ENCODE data around the gene SAT2.

SAT2 gene

GRCh38 chr17:7589891-7590691, 37.5 kb downstream of the SAT2 start, which contains the start of gene SOX15:
SOX15 (minus strand) TSS chr17:7590094; CDS start chr17:7589676, 418 bp downstream.
- DNase-seq = no peak

GRCh38 chr17:7589204-7589868, 38.3 kb downstream of the SAT2 start:
- DNase-seq = peak; percentile 24

- no peak for DNase-seq
Observed at GRCh38 chr17:7588553-7589203, 38.9 kb downstream of the SAT2 start.

- no peak for DNase-seq
Observed at GRCh38 chr17:7587420-7588151, 40.0 kb downstream of the SAT2 start.

DNA sequence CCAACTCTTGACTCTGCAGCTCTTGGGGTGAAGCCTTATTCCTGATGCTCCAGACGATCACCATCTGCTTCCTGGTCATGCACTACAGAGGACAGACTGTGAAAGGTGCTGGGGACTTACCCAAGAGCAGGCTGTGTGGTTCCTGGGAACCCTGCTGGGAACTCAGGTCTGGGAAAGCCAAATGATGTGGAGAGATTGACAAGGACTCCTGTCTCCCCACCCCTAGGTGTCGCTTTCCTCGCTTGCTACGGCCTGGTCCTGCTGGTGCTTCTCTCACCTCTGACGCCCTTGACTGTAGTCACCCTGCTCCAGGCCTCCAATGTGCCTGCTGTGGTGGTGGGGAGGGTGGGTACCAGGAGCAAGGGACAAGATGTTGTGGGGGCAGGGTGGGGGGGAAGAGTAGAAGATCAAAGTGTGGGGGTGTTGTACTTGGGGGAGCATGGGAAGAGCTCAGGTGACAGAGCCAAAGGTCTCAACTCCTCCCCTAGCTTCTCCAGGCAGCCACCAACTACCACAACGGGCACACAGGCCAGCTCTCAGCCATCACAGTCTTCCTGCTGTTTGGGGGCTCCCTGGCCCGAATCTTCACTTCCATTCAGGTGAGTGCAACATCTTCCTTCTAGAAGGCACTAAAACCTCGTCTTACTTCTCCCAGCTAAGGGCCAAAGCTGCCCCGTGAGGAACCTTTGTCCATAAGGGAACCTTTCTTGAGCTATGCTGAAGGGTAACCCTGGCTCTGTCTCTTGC, 40.8 kb downstream of the SAT2 start:
- no peak for DNase-seq

DNA sequence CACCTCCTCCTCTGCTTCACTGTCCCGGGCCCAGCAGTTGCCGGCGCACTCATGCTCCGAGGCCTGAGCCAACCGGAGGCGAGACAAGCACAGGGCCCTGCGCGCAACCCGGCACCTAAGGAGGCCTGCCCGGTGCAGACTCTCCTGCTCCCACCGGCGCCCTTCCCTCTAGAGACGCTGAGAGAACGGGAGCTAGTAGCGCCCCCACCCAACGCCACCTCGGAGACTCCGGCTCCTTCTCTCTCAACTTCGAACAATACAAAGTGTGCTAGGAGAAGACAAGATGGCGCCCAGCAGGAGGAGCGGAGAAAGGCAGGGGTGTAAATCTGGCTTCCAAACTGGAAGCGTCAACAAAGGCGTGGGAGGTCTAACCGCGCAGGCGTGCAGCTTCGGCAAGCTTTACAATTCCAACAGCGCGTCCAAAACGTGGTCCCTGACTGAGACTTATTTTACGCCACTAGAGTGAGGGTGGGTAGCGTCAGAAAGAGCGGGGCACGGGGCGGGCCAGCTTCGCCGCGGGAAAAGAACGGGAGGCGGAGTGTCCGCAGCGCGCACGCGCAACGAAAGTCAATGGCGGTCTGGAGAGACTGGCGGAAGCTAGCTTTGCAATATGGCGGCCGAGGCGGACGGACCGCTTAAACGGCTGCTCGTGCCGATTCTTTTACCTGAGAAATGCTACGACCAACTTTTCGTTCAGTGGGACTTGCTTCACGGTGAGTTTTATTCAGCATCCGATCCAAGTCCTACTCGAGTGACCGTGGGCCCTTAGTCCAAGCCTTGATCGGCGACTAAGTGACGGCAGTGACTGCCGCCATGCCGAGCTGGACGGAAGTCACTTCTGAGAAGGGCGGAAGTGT, 44.1 kb downstream of the SAT2 start, which contains the start of gene MPDU1:
TSS of gene MPDU1 (plus strand) at position 600 of the 857 bp plus-strand sequence. CDS start at position 611, 11 bp downstream.
- DNase-seq = peak; percentile 88

GRCh38 chr17:7582396-7583252, 45.0 kb downstream of the SAT2 start:
- DNase-seq = no peak

DNA sequence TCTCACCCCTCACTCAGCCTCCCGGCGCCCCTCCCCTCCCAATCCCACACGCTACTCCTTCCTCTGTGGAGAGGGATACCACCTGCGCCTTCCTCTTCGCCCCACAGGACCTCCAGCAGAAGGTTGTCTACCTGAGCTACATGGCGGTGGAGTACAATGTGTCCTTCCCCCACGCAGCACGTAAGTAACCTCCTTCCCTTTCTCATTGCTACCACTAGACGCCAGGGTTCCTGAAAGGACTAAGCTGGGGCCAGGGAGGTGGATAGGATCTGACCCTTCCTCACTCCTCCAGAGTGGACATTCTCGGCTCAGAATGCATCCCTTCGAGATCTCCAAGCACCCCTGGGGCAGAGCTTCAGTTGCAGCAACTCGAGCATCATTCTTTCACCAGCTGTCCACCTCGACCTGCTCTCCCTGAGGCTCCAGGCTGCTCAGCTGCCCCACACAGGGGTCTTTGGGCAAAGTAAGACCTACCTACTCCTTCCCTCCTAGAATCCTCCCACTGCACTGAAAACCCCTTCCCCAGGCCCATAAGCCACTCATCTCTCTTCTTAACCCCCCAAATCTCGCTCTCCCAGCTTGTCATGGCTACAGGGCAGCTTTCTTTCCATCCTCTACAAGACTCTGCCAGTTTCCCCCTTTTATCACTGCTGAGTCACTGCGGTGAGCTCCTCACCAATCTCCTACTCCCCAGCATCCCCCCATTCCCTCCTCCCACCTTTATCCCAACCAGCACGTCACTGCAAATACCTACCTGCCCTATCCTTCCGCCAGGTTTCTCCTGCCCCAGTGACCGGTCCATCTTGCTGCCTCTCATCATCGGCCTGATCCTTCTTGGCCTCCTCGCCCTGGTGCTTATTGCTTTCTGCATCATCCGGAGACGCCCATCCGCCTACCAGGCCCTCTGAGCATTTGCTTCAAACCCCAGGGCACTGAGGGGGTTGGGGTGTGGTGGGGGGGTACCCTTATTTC, 46.7 kb downstream of the SAT2 start:
- DNase-seq = no peak

DNA sequence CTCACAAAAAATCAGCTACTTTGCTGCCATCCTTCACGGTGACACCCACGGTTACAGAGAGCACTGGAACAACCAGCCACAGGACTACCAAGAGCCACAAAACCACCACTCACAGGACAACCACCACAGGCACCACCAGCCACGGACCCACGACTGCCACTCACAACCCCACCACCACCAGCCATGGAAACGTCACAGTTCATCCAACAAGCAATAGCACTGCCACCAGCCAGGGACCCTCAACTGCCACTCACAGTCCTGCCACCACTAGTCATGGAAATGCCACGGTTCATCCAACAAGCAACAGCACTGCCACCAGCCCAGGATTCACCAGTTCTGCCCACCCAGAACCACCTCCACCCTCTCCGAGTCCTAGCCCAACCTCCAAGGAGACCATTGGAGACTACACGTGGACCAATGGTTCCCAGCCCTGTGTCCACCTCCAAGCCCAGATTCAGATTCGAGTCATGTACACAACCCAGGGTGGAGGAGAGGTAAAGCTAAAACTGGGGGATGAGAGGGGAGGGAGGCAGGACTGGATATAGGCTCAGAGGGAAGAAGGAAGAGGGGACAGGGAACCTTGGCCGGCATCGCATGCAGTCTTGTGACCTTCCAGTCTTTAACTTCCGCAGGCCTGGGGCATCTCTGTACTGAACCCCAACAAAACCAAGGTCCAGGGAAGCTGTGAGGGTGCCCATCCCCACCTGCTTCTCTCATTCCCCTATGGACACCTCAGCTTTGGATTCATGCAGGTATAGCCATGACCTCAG, 47.6 kb downstream of the SAT2 start:
- DNase-seq = no peak

- DNase-seq = no peak
Observed at GRCh38 chr17:7579001-7579833, 48.4 kb downstream of the SAT2 start, which contains the start of gene CD68. CD68 (plus strand) TSS chr17:7579638; CDS start chr17:7579678, 40 bp downstream.

DNA sequence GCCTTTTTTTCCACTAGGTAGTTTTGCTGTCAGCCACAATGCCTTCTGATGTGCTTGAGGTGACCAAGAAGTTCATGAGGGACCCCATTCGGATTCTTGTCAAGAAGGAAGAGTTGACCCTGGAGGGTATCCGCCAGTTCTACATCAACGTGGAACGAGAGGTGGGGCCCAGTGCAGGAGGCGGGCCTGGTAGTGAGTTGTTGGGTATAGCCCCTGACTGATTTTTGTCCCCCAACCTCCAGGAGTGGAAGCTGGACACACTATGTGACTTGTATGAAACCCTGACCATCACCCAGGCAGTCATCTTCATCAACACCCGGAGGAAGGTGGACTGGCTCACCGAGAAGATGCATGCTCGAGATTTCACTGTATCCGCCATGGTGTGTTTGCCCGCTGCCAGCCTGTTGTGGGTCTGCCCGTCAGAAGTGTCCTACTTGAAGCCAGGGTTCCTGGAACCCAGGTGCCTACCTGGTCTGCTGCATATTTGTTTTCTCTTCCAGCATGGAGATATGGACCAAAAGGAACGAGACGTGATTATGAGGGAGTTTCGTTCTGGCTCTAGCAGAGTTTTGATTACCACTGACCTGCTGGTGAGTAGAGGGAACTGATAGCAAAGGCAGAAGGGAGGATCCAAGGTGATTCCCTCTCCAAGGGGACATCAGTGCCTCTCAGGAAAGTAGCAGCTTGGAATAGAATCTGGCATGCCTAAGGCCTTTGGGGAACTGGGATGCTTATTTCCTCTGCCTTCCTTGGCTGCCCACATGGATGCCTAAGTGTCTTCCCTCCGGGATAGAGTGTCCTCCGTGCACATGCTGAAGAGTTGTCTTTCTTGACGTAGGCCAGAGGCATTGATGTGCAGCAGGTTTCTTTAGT, 50.1 kb downstream of the SAT2 start:
- no peak for DNase-seq

- no peak for DNase-seq
Observed at GRCh38 chr17:7576432-7576937, 51.1 kb downstream of the SAT2 start.

All from activated gamma-delta T cell (primary cell).